ENCODE data around the gene PLXNB2.

PLXNB2 gene

GRCh38 chr22:50348058-50348457 is 40.6 kb upstream of the PLXNB2 start:
- Histone ChIP-seq H3K9ac (ENCODE audit: low read depth, low read length) (no peak overlapping the region), H3K9me3 (ENCODE audit: insufficient read depth, low read length, severe bottlenecking) (no peaks in the 10 kb centered on the region), H3K36me3 (ENCODE audit: insufficient read depth, low read length) (peaks cover 33% of the 10 kb centered on the region), H3K4me1 (ENCODE audit: insufficient read depth, low read length) (peaks cover 22% of the 10 kb centered on the region), H3K4me3 (ENCODE audit: low read depth in 1 of 2, low read length in 2 of 2) (no peak overlapping the region), H3K4me2 (ENCODE audit: insufficient read depth, low read length) (0 out of 2 replicates have a peak overlapping the region, but pooled peaks have one; percentile 25), H2AFZ (ENCODE audit: low read depth, low read length) (no peak overlapping the region), H4K20me1 (ENCODE audit: insufficient read depth, low read length) (peaks cover 35% of the 10 kb centered on the region), H3K27me3 (ENCODE audit: insufficient read depth, low read length, poor library complexity) (no peaks in the 10 kb centered on the region), H3K79me2 (ENCODE audit: insufficient read depth, low read length) (peaks cover 70% of the 10 kb centered on the region), H3K27ac (ENCODE audit: low read length) (no peak overlapping the region)
- TF ChIP-seq CTCF (IDR thresholded peaks at IDR 0.05; ENCODE audit: borderline replicate concordance, extremely low read depth, low read length, poor library complexity, severe bottlenecking) = no peak
- TF ChIP-seq EZH2 (IDR thresholded peaks at IDR 0.05; ENCODE audit: borderline replicate concordance, low read depth, low read length, severe bottlenecking) = no peak
- ATAC-seq (ENCODE audit: insufficient read depth, low read depth) (no peak), DNase-seq (no peak)

GRCh38 chr22:50347157-50347556 is 39.7 kb upstream of the PLXNB2 start:
- Histone ChIP-seq H2AFZ (ENCODE audit: low read depth, low read length) (no peak overlapping the region), H3K9ac (ENCODE audit: low read depth, low read length) (0 out of 2 replicates have a peak overlapping the region, but pooled peaks have one; percentile 8), H3K4me1 (ENCODE audit: insufficient read depth, low read length) (peaks cover 30% of the 10 kb centered on the region), H3K9me3 (ENCODE audit: insufficient read depth, low read length, severe bottlenecking) (no peaks in the 10 kb centered on the region), H3K4me2 (ENCODE audit: insufficient read depth, low read length) (peak overlapping the region; percentile 54), H4K20me1 (ENCODE audit: insufficient read depth, low read length) (peaks cover 29% of the 10 kb centered on the region), H3K79me2 (ENCODE audit: insufficient read depth, low read length) (peaks cover 63% of the 10 kb centered on the region), H3K36me3 (ENCODE audit: insufficient read depth, low read length) (peaks cover 26% of the 10 kb centered on the region), H3K27ac (ENCODE audit: low read length) (0 out of 2 replicates have a peak overlapping the region, but pooled peaks have one; percentile 11), H3K4me3 (ENCODE audit: low read depth in 1 of 2, low read length in 2 of 2) (peak overlapping the region in 1 of 2 experiments; percentile 34; a peak in 1 of 4 replicates), H3K27me3 (ENCODE audit: insufficient read depth, low read length, poor library complexity) (no peaks in the 10 kb centered on the region)
- ATAC-seq (ENCODE audit: insufficient read depth, low read depth) (no peak), DNase-seq (no peak)
- TF ChIP-seq CTCF (IDR thresholded peaks at IDR 0.05; ENCODE audit: borderline replicate concordance, extremely low read depth, low read length, poor library complexity, severe bottlenecking) (no peak), EZH2 (IDR thresholded peaks at IDR 0.05; ENCODE audit: borderline replicate concordance, low read depth, low read length, severe bottlenecking) (no peak)

- Histone ChIP-seq H3K9ac (ENCODE audit: low read depth, low read length) (peak overlapping the region; percentile 8; the same call in 1 of the 2 replicates), H3K79me2 (ENCODE audit: insufficient read depth, low read length) (peaks cover 60% of the 10 kb centered on the region), H2AFZ (ENCODE audit: low read depth, low read length) (no peak overlapping the region), H3K4me3 (ENCODE audit: low read depth in 1 of 2, low read length in 2 of 2) (peak overlapping the region in 1 of 2 experiments; percentile 34; a peak in 2 of 4 replicates), H3K27ac (ENCODE audit: low read length) (no peak overlapping the region), H3K9me3 (ENCODE audit: insufficient read depth, low read length, severe bottlenecking) (no peaks in the 10 kb centered on the region), H3K27me3 (ENCODE audit: insufficient read depth, low read length, poor library complexity) (no peaks in the 10 kb centered on the region), H4K20me1 (ENCODE audit: insufficient read depth, low read length) (peaks cover 28% of the 10 kb centered on the region), H3K4me2 (ENCODE audit: insufficient read depth, low read length) (peak overlapping the region; percentile 54), H3K4me1 (ENCODE audit: insufficient read depth, low read length) (peaks cover 37% of the 10 kb centered on the region), H3K36me3 (ENCODE audit: insufficient read depth, low read length) (peaks cover 23% of the 10 kb centered on the region)
- DNase-seq (no peak), ATAC-seq (ENCODE audit: insufficient read depth, low read depth) (no peak)
- no peak for TF ChIP-seq CTCF (IDR thresholded peaks at IDR 0.05; ENCODE audit: borderline replicate concordance, extremely low read depth, low read length, poor library complexity, severe bottlenecking)
Observed at GRCh38 chr22:50346470-50346869, 39.0 kb upstream of the PLXNB2 start.

All from DND-41 (cell line).